HepG2 (cell line): ENCODE measurements around the gene SPATA32. TPM values are rescaled to one million over a fixed set of nuclear protein-coding genes. Genes with fewer than 3 reads are reported as not detected.
A peak's percentile ranks its signal among the peaks of the same experiment; 100 is the strongest.

Experiments
- ESRRA ChIP-seq: sonication (generic); formaldehyde crosslinking; IDR thresholded peaks from 2 replicates; pipeline ENCODE4 v1.5.1; 2020; ENCODE audit warnings: mild to moderate bottlenecking, low read depth, missing genetic modification reagents
- HOXA5 ChIP-seq: sonication (generic); formaldehyde crosslinking; IDR thresholded peaks from 2 replicates; pipeline ENCODE4 v1.4.0; 2020; ENCODE audit warnings: missing genetic modification reagents
- KDM1A ChIP-seq: IDR thresholded peaks from 2 replicates; pipeline ENCODE4 v1.6.1; 2016; ENCODE audit warnings: missing compliant biosample characterization
- NCOA1 ChIP-seq: sonication (generic); formaldehyde crosslinking; IDR thresholded peaks from 2 replicates; pipeline ENCODE4 v1.9.0; 2021; ENCODE audit warnings: missing genetic modification reagents
- NFIB ChIP-seq: sonication (generic); formaldehyde crosslinking; IDR thresholded peaks from 2 replicates; pipeline ENCODE4 v1.9.0; 2021; ENCODE audit warnings: missing genetic modification reagents, mild to moderate bottlenecking, borderline replicate concordance
- SMAD3 ChIP-seq: sonication (generic); formaldehyde crosslinking; IDR thresholded peaks from 2 replicates; pipeline ENCODE4 v1.4.0; 2020; ENCODE audit warnings: missing genetic modification reagents
- TEAD3 ChIP-seq: optimal IDR thresholded peaks from 2 replicates; pipeline ENCODE3; 2016; ENCODE audit warnings: borderline replicate concordance
- YEATS2 ChIP-seq: sonication (generic); formaldehyde crosslinking; IDR thresholded peaks from 2 replicates; pipeline ENCODE4 v1.4.0; 2020; ENCODE audit warnings: missing genetic modification reagents, borderline replicate concordance
- ZBTB21 ChIP-seq: sonication (generic); formaldehyde crosslinking; IDR thresholded peaks from 2 replicates; pipeline ENCODE4 v1.4.0; 2020; ENCODE audit warnings: missing genetic modification reagents
- ZNF33A ChIP-seq: sonication (generic); formaldehyde crosslinking; IDR thresholded peaks from 2 replicates; pipeline ENCODE4 v1.5.1; 2020; ENCODE audit warnings: missing genetic modification reagents, mild to moderate bottlenecking, moderate library complexity, borderline replicate concordance
- ZNF343 ChIP-seq: sonication (generic); formaldehyde crosslinking; IDR thresholded peaks from 2 replicates; pipeline ENCODE4 v1.4.0; 2020; ENCODE audit warnings: mild to moderate bottlenecking, missing genetic modification reagents
- ZNF768 ChIP-seq: sonication (generic); formaldehyde crosslinking; IDR thresholded peaks from 2 replicates; pipeline ENCODE4 v1.4.0; 2020; ENCODE audit warnings: missing genetic modification reagents
- polyA plus RNA-seq, 8 experiments: library from polyadenylated mRNA; depleted of rRNA in 3 of 8; stranded (reverse) in 7 of 8; unstranded in 1 of 8; fragments of >200 nt; fragmentation: Illumina TruSeq in 4 of 8; extraction: Trizol in 4 of 8; gene quantifications; 2 replicates each; pipeline versions ENCODE4 v1.2.1 to v1.2.3, GENCODE V29; 2011 to 2016; ENCODE audit warnings: low read depth in 4 of 8, missing spikeins in 1 of 8, mixed read lengths in 1 of 8; ENCODE audit not compliant: insufficient read depth in 1 of 8
- total RNA-seq, 5 experiments: library from RNA; depleted of rRNA; stranded (reverse); fragments of >200 nt; fragmentation: Illumina TruSeq; extraction: Trizol; gene quantifications; 2 replicates each; pipeline ENCODE4 v1.2.3, GENCODE V29; 2016; ENCODE audit warnings: low read depth in 1 of 5
- TF ChIP-seq, protein P1 (sequence below): sonication (generic); formaldehyde crosslinking; IDR thresholded peaks from 2 replicates; pipeline ENCODE4 v1.5.0; 2020; ENCODE audit warnings: mild to moderate bottlenecking, missing genetic modification reagents, borderline replicate concordance
- TF ChIP-seq, protein P2 (sequence below): sonication (generic); formaldehyde crosslinking; IDR thresholded peaks from 2 replicates; pipeline ENCODE4 v1.4.0; 2020; ENCODE audit warnings: missing genetic modification reagents, mild to moderate bottlenecking, borderline replicate concordance
- TF ChIP-seq, protein P3 (sequence below): sonication (generic); formaldehyde crosslinking; IDR thresholded peaks from 2 replicates; pipeline ENCODE4 v1.5.1; 2020; ENCODE audit warnings: missing genetic modification reagents, mild to moderate bottlenecking, borderline replicate concordance
- TF ChIP-seq, protein P4 (sequence below): sonication (generic); formaldehyde crosslinking; IDR thresholded peaks from 2 replicates; pipeline ENCODE4 v1.4.0; 2020; ENCODE audit warnings: mild to moderate bottlenecking, missing genetic modification reagents

Gene SPATA32
- total and polyA plus RNA-seq, 2 of the 13 experiments (the other 11 are each of a cell fraction or from before 2014, with no cell fraction given), result not detected

DNA sequence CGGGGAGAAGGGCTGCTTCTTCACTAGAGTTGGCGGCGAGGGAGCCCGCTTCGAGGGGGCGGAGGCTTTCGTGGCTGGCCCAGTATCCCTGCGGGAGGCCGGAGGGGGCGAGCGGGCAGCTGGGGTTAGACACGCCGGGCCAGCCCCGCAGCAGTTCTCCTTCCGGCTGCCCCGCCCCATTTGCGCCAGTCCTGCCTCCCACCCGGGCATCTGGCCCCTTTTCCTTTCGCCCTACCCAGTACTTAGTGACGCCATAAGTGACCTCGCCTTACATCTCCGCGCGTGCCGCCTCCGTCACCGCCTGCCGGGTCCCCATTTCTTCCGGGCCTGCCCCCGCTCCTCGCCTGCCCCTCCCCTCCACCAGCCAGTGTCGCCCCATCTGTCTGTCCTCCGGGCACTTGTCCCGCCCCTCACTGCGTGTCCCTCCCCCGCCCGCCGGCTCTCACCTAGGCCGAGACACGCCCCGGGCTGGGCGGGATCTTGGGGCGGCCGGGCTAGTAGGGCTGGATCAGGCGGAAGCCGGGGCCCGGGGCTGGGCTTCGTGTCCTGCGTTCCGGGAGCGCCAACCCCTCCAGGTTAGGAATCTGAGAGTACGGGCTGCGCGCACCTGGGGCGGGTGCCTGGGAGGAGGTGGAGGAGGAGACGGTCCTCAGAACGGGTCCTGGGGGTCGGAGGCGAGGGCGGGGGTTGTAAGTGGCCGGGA lies 14.3 kb downstream of the SPATA32 start (continued):
- TF ChIP-seq, protein P1, sequence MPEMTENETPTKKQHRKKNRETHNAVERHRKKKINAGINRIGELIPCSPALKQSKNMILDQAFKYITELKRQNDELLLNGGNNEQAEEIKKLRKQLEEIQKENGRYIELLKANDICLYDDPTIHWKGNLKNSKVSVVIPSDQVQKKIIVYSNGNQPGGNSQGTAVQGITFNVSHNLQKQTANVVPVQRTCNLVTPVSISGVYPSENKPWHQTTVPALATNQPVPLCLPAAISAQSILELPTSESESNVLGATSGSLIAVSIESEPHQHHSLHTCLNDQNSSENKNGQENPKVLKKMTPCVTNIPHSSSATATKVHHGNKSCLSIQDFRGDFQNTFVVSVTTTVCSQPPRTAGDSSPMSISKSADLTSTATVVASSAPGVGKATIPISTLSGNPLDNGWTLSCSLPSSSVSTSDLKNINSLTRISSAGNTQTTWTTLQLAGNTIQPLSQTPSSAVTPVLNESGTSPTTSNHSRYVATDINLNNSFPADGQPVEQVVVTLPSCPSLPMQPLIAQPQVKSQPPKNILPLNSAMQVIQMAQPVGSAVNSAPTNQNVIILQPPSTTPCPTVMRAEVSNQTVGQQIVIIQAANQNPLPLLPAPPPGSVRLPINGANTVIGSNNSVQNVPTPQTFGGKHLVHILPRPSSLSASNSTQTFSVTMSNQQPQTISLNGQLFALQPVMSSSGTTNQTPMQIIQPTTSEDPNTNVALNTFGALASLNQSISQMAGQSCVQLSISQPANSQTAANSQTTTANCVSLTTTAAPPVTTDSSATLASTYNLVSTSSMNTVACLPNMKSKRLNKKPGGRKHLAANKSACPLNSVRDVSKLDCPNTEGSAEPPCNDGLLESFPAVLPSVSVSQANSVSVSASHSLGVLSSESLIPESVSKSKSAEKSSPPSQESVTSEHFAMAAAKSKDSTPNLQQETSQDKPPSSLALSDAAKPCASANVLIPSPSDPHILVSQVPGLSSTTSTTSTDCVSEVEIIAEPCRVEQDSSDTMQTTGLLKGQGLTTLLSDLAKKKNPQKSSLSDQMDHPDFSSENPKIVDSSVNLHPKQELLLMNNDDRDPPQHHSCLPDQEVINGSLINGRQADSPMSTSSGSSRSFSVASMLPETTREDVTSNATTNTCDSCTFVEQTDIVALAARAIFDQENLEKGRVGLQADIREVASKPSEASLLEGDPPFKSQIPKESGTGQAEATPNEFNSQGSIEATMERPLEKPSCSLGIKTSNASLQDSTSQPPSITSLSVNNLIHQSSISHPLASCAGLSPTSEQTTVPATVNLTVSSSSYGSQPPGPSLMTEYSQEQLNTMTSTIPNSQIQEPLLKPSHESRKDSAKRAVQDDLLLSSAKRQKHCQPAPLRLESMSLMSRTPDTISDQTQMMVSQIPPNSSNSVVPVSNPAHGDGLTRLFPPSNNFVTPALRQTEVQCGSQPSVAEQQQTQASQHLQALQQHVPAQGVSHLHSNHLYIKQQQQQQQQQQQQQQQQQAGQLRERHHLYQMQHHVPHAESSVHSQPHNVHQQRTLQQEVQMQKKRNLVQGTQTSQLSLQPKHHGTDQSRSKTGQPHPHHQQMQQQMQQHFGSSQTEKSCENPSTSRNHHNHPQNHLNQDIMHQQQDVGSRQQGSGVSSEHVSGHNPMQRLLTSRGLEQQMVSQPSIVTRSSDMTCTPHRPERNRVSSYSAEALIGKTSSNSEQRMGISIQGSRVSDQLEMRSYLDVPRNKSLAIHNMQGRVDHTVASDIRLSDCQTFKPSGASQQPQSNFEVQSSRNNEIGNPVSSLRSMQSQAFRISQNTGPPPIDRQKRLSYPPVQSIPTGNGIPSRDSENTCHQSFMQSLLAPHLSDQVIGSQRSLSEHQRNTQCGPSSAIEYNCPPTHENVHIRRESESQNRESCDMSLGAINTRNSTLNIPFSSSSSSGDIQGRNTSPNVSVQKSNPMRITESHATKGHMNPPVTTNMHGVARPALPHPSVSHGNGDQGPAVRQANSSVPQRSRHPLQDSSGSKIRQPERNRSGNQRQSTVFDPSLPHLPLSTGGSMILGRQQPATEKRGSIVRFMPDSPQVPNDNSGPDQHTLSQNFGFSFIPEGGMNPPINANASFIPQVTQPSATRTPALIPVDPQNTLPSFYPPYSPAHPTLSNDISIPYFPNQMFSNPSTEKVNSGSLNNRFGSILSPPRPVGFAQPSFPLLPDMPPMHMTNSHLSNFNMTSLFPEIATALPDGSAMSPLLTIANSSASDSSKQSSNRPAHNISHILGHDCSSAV (CRISPR knock-in tag), result no peak
- peak; percentile 98 for TF ChIP-seq ZBTB21
- 0 out of 2 replicates have a peak, but pooled peaks have one; percentile 0 for TF ChIP-seq ZNF768 (CRISPR knock-in tag)
- TF ChIP-seq, protein P2, sequence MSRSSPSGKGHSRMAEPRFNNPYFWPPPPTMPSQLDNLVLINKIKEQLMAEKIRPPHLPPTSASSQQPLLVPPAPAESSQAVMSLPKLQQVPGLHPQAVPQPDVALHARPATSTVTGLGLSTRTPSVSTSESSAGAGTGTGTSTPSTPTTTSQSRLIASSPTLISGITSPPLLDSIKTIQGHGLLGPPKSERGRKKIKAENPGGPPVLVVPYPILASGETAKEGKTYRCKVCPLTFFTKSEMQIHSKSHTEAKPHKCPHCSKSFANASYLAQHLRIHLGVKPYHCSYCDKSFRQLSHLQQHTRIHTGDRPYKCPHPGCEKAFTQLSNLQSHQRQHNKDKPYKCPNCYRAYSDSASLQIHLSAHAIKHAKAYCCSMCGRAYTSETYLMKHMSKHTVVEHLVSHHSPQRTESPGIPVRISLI, result no peak
- TF ChIP-seq KDM1A, result peak; percentile 74; the same call in 1 of the 2 replicates
- no peak for TF ChIP-seq ZNF33A (CRISPR knock-in tag)
- no peak for TF ChIP-seq NFIB
- TF ChIP-seq, protein P3, sequence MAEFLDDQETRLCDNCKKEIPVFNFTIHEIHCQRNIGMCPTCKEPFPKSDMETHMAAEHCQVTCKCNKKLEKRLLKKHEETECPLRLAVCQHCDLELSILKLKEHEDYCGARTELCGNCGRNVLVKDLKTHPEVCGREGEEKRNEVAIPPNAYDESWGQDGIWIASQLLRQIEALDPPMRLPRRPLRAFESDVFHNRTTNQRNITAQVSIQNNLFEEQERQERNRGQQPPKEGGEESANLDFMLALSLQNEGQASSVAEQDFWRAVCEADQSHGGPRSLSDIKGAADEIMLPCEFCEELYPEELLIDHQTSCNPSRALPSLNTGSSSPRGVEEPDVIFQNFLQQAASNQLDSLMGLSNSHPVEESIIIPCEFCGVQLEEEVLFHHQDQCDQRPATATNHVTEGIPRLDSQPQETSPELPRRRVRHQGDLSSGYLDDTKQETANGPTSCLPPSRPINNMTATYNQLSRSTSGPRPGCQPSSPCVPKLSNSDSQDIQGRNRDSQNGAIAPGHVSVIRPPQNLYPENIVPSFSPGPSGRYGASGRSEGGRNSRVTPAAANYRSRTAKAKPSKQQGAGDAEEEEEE (CRISPR knock-in tag), result no peak
- TF ChIP-seq, protein P4, sequence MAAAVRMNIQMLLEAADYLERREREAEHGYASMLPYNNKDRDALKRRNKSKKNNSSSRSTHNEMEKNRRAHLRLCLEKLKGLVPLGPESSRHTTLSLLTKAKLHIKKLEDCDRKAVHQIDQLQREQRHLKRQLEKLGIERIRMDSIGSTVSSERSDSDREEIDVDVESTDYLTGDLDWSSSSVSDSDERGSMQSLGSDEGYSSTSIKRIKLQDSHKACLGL (CRISPR knock-in tag), result peak; percentile 31
- no peak for TF ChIP-seq ZNF343 (CRISPR knock-in tag)
- TF ChIP-seq TEAD3 (CRISPR knock-in tag), result no peak
- TF ChIP-seq NCOA1, result no peak
- no peak for TF ChIP-seq SMAD3
- TF ChIP-seq YEATS2 (CRISPR knock-in tag), result peak; percentile 13; the same call in 1 of the 2 replicates
- TF ChIP-seq ESRRA (CRISPR knock-in tag), result peak; percentile 30; the same call in 1 of the 2 replicates
- peak; percentile 48; the same call in 1 of the 2 replicates for TF ChIP-seq HOXA5
